ENCODE measurements around the gene STAT4.

STAT4 gene

GRCh38 chr2:191006297-191006696 is 144.5 kb downstream of the STAT4 start:
- H3K9me3 ChIP-seq (ENCODE audit: control insufficient read depth, insufficient read depth, low read depth, low read length) = no peaks in the 10 kb centered on the region
- H3K27ac ChIP-seq (ENCODE audit: extremely low read depth, low read depth, low read length) = no peak overlapping the region
- ChIA-PET CTCF (interaction anchor here (0.6 kb wide), 1 partner anchor 60 kb away, joined by 3 read pairs; no protein-coding TSS in a partner anchor), POLR2A (no interaction called here)
- TF ChIP-seq ZNF239 (tag by site-specific recombination; IDR thresholded peaks at IDR 0.05) = no peak
- TF ChIP-seq ZNF76 (tag by site-specific recombination; IDR thresholded peaks at IDR 0.05; ENCODE audit: borderline replicate concordance, low read depth) = no peak
- TF ChIP-seq ZBTB10 (tag by site-specific recombination; IDR thresholded peaks at IDR 0.05) = no peak
- no peak for TF ChIP-seq RBAK (tag by site-specific recombination; IDR thresholded peaks at IDR 0.05)
- TF ChIP-seq ZNF24 (tag by site-specific recombination; IDR thresholded peaks at IDR 0.05) = no peak
- TF ChIP-seq PRDM4 (tag by site-specific recombination; IDR thresholded peaks at IDR 0.05) = no peak
- TF ChIP-seq GLI2 (tag by site-specific recombination; IDR thresholded peaks at IDR 0.05; ENCODE audit: borderline replicate concordance, low read depth) = no peak
- TF ChIP-seq ZNF626 (tag by site-specific recombination; IDR thresholded peaks at IDR 0.05) = no peak
- no peak for TF ChIP-seq YY2 (tag by site-specific recombination; IDR thresholded peaks at IDR 0.05)
- no peak for TF ChIP-seq ZNF354C (tag by site-specific recombination; IDR thresholded peaks at IDR 0.05; ENCODE audit: borderline replicate concordance, low read depth)
- TF ChIP-seq ZSCAN5A (tag by site-specific recombination; IDR thresholded peaks at IDR 0.05) = no peak
- no peak for TF ChIP-seq ZNF18 (tag by site-specific recombination; IDR thresholded peaks at IDR 0.05)
- no peak for TF ChIP-seq CTCF (tag by site-specific recombination; IDR thresholded peaks at IDR 0.05)
- no peak for TF ChIP-seq OVOL3 (tag by site-specific recombination; IDR thresholded peaks at IDR 0.05)
- no peak for TF ChIP-seq ZBTB11 (tag by site-specific recombination; conservative IDR thresholded peaks at IDR 0.05; ENCODE audit: low read depth)
- no peak for TF ChIP-seq ZNF175 (tag by site-specific recombination; IDR thresholded peaks at IDR 0.05)
- TF ChIP-seq SP2 (tag by site-specific recombination; IDR thresholded peaks at IDR 0.05) = no peak
- TF ChIP-seq MZF1 (tag by site-specific recombination; IDR thresholded peaks at IDR 0.05; ENCODE audit: borderline replicate concordance) = no peak
- no peak overlapping the region for H3K4me3 ChIP-seq (ENCODE audit: low read depth, low read length)
- H3K36me3 ChIP-seq (ENCODE audit: control insufficient read depth in 2 of 2, insufficient read depth in 1 of 2, low read length in 2 of 2) = peaks cover 20 to 95% of the 10 kb centered on the region in 2 experiments; a peak in 2 of 3 replicates
- no peaks in the 10 kb centered on the region for H3K4me1 ChIP-seq (ENCODE audit: control insufficient read depth, insufficient read depth, low read length)

Measured in HEK293 (cell line).